WERI-Rb-1 (cell line): ENCODE measurements around the gene TEX36.
"Not testable (repeated sequence)": the region's sequence is repeated elsewhere in the genome, so short reads cannot be mapped to it uniquely, and the experiment has no call there.

Experiments used
- DNase-seq: peaks from one replicate; pipeline ENCODE4 v3.0.0-alpha.2; 2020
- H3K27ac ChIP-seq: fragments of 250-450 bp; sonication (Bioruptor Pico); 2 replicates; pipeline ENCODE4 v1.5.1; 2020; ENCODE audit warnings: mild to moderate bottlenecking, moderate library complexity
- H3K27me3 ChIP-seq: fragments of 250-450 bp; sonication (Bioruptor Pico); 2 replicates; pipeline ENCODE4 v1.5.1; 2021; ENCODE audit warnings: mild to moderate bottlenecking, low read depth, moderate library complexity; ENCODE audit not compliant: insufficient read depth, severe bottlenecking
- H3K36me3 ChIP-seq: fragments of 250-450 bp; sonication (Bioruptor Pico); 2 replicates; pipeline ENCODE4 v1.5.1; 2020; ENCODE audit warnings: mild to moderate bottlenecking, moderate library complexity
- H3K4me3 ChIP-seq: 2 replicates; pipeline ENCODE4 v1.5.1; 2011; ENCODE audit warnings: low read depth, mild to moderate bottlenecking, control low read depth, low read length
- H3K9me3 ChIP-seq: fragments of 250-450 bp; sonication (Bioruptor Pico); 2 replicates; pipeline ENCODE4 v1.5.1; 2021; ENCODE audit warnings: mild to moderate bottlenecking, moderate library complexity; ENCODE audit not compliant: severe bottlenecking
- TF ChIP-seq, protein P1 (sequence below): IDR thresholded peaks from 2 replicates; pipeline ENCODE4 v1.5.1; 2011; ENCODE audit warnings: low read depth, mild to moderate bottlenecking, control low read depth, inconsistent platforms, low read length

Gene TEX36

DNA sequence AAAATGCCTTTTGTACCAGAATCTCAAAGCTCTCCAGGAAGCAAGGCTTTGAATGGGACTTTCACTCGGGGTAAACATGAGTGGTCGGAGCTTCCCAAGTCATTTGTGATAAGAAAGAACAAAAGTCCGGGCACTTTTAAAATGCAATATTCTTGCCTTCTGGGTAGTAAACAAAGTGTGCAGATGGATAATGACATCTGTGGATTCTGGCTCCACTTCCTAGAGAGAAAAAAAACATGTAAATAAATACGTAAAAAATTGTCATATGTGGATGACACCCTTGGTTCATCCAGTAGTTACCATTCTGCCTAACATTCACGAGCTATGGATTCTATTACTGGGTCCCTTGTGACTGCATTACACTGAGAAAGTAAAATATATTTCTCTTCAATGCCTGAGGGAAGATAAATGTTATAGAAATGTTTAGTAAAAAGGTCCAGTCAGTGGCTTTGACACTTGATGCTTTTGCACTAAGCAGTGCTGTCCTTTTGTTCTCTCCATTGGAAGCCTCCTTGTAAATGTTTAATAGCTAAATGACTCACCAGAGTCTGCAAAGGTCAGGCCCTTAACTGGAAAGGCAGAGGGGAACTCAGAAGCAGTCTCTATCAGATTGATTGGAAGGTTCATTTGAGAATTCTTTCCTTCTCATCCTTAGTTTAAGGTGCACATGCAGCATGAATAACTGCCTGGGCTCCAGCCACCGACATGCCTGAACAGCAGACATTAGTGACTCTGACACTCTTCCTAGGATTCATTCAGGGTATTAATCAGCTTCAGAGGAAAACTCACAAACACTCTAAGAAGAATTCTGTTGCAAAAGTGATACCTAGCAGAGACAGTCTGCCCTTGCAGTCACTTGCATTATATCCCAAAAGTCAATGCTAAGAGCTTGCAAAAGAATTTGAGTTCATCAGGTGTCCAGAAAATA, 24.8 kb upstream of the TEX36 start:
- no peak for DNase-seq
- Histone ChIP-seq H3K27ac (no peak overlapping the region), H3K27me3 (no peaks in the 10 kb centered on the region), H3K4me3 (no peak overlapping the region), H3K36me3 (no peaks in the 10 kb centered on the region), H3K9me3 (no peaks in the 10 kb centered on the region)
- TF ChIP-seq, protein P1, sequence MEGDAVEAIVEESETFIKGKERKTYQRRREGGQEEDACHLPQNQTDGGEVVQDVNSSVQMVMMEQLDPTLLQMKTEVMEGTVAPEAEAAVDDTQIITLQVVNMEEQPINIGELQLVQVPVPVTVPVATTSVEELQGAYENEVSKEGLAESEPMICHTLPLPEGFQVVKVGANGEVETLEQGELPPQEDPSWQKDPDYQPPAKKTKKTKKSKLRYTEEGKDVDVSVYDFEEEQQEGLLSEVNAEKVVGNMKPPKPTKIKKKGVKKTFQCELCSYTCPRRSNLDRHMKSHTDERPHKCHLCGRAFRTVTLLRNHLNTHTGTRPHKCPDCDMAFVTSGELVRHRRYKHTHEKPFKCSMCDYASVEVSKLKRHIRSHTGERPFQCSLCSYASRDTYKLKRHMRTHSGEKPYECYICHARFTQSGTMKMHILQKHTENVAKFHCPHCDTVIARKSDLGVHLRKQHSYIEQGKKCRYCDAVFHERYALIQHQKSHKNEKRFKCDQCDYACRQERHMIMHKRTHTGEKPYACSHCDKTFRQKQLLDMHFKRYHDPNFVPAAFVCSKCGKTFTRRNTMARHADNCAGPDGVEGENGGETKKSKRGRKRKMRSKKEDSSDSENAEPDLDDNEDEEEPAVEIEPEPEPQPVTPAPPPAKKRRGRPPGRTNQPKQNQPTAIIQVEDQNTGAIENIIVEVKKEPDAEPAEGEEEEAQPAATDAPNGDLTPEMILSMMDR = no peak

DNA sequence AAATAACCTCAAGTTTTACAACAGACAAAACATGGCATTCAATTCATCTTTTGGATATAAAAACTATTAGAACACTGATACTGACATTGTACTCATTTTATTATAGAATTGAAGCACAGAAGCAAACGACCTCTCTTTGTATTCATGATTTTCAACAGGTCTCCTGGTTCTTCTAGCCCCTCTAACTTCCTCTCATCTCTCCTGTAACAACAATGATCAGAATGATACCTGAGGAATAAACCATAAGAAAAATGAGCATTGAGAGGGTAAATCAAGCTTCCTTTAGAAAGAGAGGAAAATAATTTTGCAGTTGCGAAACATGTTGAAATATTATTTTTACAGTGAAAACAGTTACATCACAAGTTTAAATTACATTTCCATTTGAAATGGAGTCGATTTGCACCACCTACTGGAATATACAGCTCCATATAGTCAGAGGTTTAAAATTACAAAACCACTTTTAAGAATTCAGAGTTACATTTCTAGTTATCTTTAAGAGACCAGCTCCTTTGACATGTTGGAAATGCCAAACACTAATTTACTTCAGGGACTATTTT, 17.5 kb upstream of the TEX36 start:
- H3K36me3 ChIP-seq = no peaks in the 10 kb centered on the region
- TF ChIP-seq, protein P1 = no peak
- H3K4me3 ChIP-seq = no peak overlapping the region
- DNase-seq = no peak
- H3K27ac ChIP-seq = no peak overlapping the region
- no peaks in the 10 kb centered on the region for H3K9me3 ChIP-seq
- H3K27me3 ChIP-seq = no peaks in the 10 kb centered on the region

DNA sequence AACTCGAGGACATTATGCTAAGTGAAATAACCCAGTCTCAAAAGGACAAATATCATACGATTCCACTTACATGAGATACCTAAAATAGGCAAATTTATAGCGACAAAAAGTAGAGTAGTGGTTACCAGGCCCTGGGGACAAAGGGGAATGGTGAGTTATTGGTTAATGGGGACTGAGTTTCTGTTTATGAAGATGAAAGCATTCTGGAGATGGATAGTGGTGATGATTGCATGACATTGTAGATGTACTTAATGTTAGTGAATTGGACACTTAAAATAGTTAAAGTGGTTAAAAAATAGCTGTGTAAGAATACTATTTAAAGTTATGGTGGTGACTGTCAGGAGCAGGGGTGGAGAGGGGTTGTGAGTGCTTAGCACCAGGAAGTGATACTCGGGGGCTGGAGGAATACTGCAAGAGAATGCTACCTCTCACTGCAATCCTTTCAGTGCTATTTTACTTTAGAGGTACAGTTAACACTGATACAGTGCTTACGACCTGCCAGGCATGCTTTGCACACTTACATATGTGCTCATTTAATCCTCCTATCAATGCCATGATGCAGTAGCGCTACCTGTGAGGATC, 16.7 kb upstream of the TEX36 start:
- TF ChIP-seq, protein P1 = no peak
- DNase-seq = no peak
- H3K36me3 ChIP-seq = no peaks in the 10 kb centered on the region
- no peaks in the 10 kb centered on the region for H3K9me3 ChIP-seq
- no peaks in the 10 kb centered on the region for H3K27me3 ChIP-seq
- H3K27ac ChIP-seq = no peak overlapping the region
- no peak overlapping the region for H3K4me3 ChIP-seq

DNA sequence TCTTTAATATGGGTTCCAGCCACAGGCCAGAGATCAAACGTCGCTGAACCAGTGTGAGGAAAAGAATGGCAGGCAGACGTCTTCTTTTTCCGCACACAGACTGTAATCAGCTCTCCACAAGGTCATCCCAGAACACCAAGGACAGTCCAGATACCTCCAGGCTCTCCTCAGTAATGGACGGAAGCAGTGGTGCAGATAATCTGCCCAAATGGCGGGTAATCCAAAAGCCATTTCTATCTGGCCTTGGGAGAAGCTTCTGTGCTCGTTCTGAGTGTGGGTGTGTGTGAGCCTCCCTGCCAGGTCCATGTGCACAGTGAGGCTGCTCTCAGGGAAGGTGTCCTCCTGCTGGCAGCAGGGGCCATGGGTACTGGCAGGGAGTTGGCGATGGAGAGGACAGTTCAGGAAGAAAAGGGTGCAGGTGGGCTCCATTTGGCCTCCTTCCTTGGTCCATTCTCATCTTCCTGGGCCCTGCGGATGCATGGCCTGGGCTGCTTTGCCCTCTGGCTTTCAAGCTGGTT, 15.6 kb upstream of the TEX36 start:
- peak; percentile 62 for DNase-seq
- Histone ChIP-seq H3K36me3 (no peaks in the 10 kb centered on the region), H3K27ac (no peak overlapping the region; the same call in 1 of the 2 replicates), H3K27me3 (no peaks in the 10 kb centered on the region), H3K4me3 (no peak overlapping the region), H3K9me3 (no peaks in the 10 kb centered on the region)
- TF ChIP-seq, protein P1 = no peak

DNA sequence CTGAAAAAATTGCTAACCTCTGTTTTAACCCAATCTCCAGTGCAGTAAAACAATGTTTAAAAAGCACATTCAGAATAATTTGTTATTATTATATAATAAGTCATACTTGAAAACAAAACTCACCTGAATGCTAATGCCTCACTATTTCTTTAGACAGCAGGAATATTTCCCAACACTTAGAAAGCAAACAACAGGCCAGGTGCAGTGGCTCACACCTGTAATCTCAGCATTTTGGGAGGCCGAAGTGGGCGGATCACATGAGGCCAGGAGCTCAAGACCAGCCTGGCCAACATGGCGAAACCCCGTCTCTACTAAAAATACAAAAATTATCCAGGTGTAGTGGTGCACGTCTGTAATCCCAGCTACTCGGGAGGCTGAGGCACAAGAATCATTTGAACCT, 13.9 kb upstream of the TEX36 start:
- H3K4me3 ChIP-seq, H3K9me3 ChIP-seq, H3K27me3 ChIP-seq, H3K36me3 ChIP-seq, DNase-seq, H3K27ac ChIP-seq: not testable (repeated sequence)

DNA sequence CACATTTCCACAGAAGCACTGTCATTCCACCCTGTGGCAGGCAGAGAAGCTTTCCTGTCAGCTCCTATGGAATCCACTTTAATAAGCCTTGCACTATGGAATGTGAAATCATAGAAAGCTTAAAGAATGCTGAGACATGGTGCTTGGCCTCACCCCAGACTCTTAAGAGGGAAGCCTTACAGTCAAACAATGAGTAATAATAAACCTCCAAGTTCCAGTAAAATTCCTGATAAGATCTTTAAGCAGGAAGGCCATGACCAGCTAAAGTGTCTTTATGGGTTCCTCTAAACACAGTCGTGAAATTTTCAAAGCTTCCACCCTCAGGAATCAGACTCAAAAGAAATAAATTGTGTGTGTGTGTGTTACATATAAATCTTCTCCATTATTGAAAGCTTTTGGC, 11.9 kb upstream of the TEX36 start:
- H3K36me3 ChIP-seq = no peaks in the 10 kb centered on the region
- DNase-seq = no peak
- no peak overlapping the region for H3K4me3 ChIP-seq
- TF ChIP-seq, protein P1 = no peak
- no peaks in the 10 kb centered on the region for H3K9me3 ChIP-seq
- no peak overlapping the region for H3K27ac ChIP-seq
- H3K27me3 ChIP-seq = no peaks in the 10 kb centered on the region
